Measurements from ENCODE around the gene CACHD1. TPM values are rescaled to one million over a fixed set of nuclear protein-coding genes. Genes with fewer than 3 reads are reported as not detected.

CACHD1 gene
- total and polyA plus RNA-seq, 2 of the 4 experiments (the other 2 are of a cell fraction): 2.9 to 5.9 TPM

- no CpG with 5 or more reads among the region's 2 CpGs for WGBS, 2 experiments (ENCODE audit: extremely low coverage in 2 of 2, insufficient read length in 1 of 2)
These were observed 69.9 kb downstream of the CACHD1 start for GRCh38 chr1:64539781-64540218.

More at GRCh38 chr1:64539781-64540218, 69.9 kb downstream of the CACHD1 start:
- TF ChIP-seq MAZ (IDR thresholded peaks at IDR 0.05; ENCODE audit: borderline replicate concordance, low read depth, low read length) (no peak), NFE2L2 (IDR thresholded peaks at IDR 0.05; ENCODE audit: low read depth, low read length) (no peak), FOS (IDR thresholded peaks at IDR 0.05; ENCODE audit: low read depth, low read length) (no peak), BHLHE40 (IDR thresholded peaks at IDR 0.05; ENCODE audit: low read depth, low read length) (no peak), POLR2A (IDR thresholded peaks at IDR 0.05; ENCODE audit: low read depth, low read length) (no peak), CTCF (conservative IDR thresholded peaks at IDR 0.05; ENCODE audit: low read depth, low read length) (no peak), CHD1 (IDR thresholded peaks at IDR 0.05; ENCODE audit: low read depth, low read length) (no peak), MAFK (IDR thresholded peaks at IDR 0.05; ENCODE audit: low read depth, low read length) (no peak), RCOR1 (IDR thresholded peaks at IDR 0.05; ENCODE audit: insufficient replicate concordance, low read length) (no peak), SMC3 (IDR thresholded peaks at IDR 0.05; ENCODE audit: low read depth, low read length) (no peak)
- no peak overlapping the region for H2AK5ac ChIP-seq (ENCODE audit: low read depth, low read length)
- ATAC-seq (ENCODE audit: low read depth) (peak; percentile 24; the same call in 1 of the 2 replicates), DNase-seq (peak; percentile 35)
- no peaks in the 10 kb centered on the region for H4K20me1 ChIP-seq (ENCODE audit: insufficient read depth, low read length)
- H3K9me1 ChIP-seq (ENCODE audit: insufficient read depth, low read length): 0 out of 2 replicates have a peak, but pooled peaks cover 3% of the 10 kb centered on the region
- no peak overlapping the region for H2AK9ac ChIP-seq (replicated peaks; ENCODE audit: low read depth, low read length, poor library complexity)
- H3K14ac ChIP-seq (replicated peaks; ENCODE audit: low read depth, low read length): no peak overlapping the region
- H3K36me3 ChIP-seq (ENCODE audit: control insufficient read depth, insufficient read depth, low read length): no peaks in the 10 kb centered on the region
- no peak overlapping the region for H2AFZ ChIP-seq (replicated peaks; ENCODE audit: low read length, poor library complexity)
- no peak overlapping the region for H4K5ac ChIP-seq (ENCODE audit: low read depth, low read length)
- no peak overlapping the region for H2BK120ac ChIP-seq (ENCODE audit: low read depth, low read length)
- ChIA-PET CTCF (no interaction called here), POLR2A (ENCODE audit: unreplicated experiment) (no interaction called here)
- no peak overlapping the region for H3K18ac ChIP-seq (ENCODE audit: low read depth, low read length)
- H2BK5ac ChIP-seq (ENCODE audit: low read depth, low read length, poor library complexity, severe bottlenecking): no peak overlapping the region
- no peak overlapping the region for H2BK15ac ChIP-seq (ENCODE audit: low read depth, low read length)
- intact Hi-C loops (cut with micrococcal nuclease) (no loop called here), dilution Hi-C loops (cut with HindIII; ENCODE audit: low sequenced_read_pairs, unreplicated experiment) (no loop called here), in situ Hi-C loops (cut with MboI; ENCODE audit: low sequenced_read_pairs) (no loop called here)
- no peak overlapping the region for H4K91ac ChIP-seq (ENCODE audit: insufficient read depth, low read depth, low read length)
- no peak overlapping the region for H3K23ac ChIP-seq (ENCODE audit: low read depth, low read length)
- H3K4me1 ChIP-seq (ENCODE audit: control insufficient read depth, insufficient read depth, low read length): peaks cover 6% of the 10 kb centered on the region
- no peak overlapping the region for H3K56ac ChIP-seq (ENCODE audit: extremely low read depth, insufficient read depth, low read length)
- H3K79me1 ChIP-seq (ENCODE audit: low read depth in 1 of 2, low read length in 2 of 2): 0 out of 4 replicates have a peak, but pooled peaks cover 0 to 3% of the 10 kb centered on the region in 2 experiments
- no peak overlapping the region for H3K27ac ChIP-seq (ENCODE audit: insufficient read depth, low read length)
- no peak overlapping the region for H3K4ac ChIP-seq (ENCODE audit: low read depth, low read length)
- no peak overlapping the region for H3K9ac ChIP-seq (ENCODE audit: low read depth, low read length)
- H2BK20ac ChIP-seq (ENCODE audit: low read depth, low read length): 0 out of 2 replicates have a peak overlapping the region, but pooled peaks have one; percentile 6
- BruUV-seq (replicated peaks): no TSS peak
- no peak overlapping the region for H4K8ac ChIP-seq (ENCODE audit: low read depth in 2 of 2, low read length in 2 of 2)
- no peaks in the 10 kb centered on the region for H3K27me3 ChIP-seq (ENCODE audit: control insufficient read depth, insufficient read depth, low read length)
- H3K4me3 ChIP-seq (ENCODE audit: insufficient read depth, low read depth, low read length): no peak overlapping the region
- no peaks in the 10 kb centered on the region for H3K9me3 ChIP-seq (ENCODE audit: control insufficient read depth, insufficient read depth, low read length)
- peak overlapping the region; percentile 82; the same call in 1 of the 2 replicates for H3K4me2 ChIP-seq (ENCODE audit: low read depth, low read length)
